IMR-90 (cell line): ENCODE results near the gene WDR45B.

Experiments
- BHLHE40 ChIP-seq: fragments of 150-350 bp; IDR thresholded peaks from 2 replicates; pipeline ENCODE4 v1.6.1; 2016; ENCODE audit warnings: mild to moderate bottlenecking, low read depth, low read length
- TF ChIP-seq, protein P1 (sequence below): conservative IDR thresholded peaks from 2 replicates; pipeline ENCODE4 v1.5.1; 2012; ENCODE audit warnings: mild to moderate bottlenecking, low read depth, low read length, improper control_type of control experiment

GRCh38 chr17:82658796-82659452 lies 10.7 kb upstream of the WDR45B start:
- TF ChIP-seq, protein P1, sequence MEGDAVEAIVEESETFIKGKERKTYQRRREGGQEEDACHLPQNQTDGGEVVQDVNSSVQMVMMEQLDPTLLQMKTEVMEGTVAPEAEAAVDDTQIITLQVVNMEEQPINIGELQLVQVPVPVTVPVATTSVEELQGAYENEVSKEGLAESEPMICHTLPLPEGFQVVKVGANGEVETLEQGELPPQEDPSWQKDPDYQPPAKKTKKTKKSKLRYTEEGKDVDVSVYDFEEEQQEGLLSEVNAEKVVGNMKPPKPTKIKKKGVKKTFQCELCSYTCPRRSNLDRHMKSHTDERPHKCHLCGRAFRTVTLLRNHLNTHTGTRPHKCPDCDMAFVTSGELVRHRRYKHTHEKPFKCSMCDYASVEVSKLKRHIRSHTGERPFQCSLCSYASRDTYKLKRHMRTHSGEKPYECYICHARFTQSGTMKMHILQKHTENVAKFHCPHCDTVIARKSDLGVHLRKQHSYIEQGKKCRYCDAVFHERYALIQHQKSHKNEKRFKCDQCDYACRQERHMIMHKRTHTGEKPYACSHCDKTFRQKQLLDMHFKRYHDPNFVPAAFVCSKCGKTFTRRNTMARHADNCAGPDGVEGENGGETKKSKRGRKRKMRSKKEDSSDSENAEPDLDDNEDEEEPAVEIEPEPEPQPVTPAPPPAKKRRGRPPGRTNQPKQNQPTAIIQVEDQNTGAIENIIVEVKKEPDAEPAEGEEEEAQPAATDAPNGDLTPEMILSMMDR, result no peak
- TF ChIP-seq BHLHE40, result no peak
